HCT116 (cell line): ENCODE data around the gene LMAN1L. TPM values are rescaled to one million over a fixed set of nuclear protein-coding genes. Genes with fewer than 3 reads are reported as not detected.

Experiments
- ATAC-seq: fragments of 200-7000 bp; cut with Tn5 transposase; 2 replicates; pipeline ENCODE4 v1.9.1; 2020; ENCODE audit warnings: mild to moderate bottlenecking, moderate library complexity
- BruUV-seq: library from RNA; stranded (reverse); fragments of 400-500 nt; replicated peaks from 2 replicates; lab custom pipeline; 2021; lab: Mats Ljungman, UMichigan
- CTCF ChIA-PET: fragments of 300-600 bp; sonication (Branson Sonifier 250); formaldehyde crosslinking; loops from one replicate; lab custom pipeline; 2021; ENCODE audit warnings: antibody characterized with exemption; lab: Charles Lee
- POLR2A ChIA-PET: fragments of 300-600, 350-600 bp; sonication (Branson Sonifier 250); formaldehyde crosslinking; loops from one replicate; lab custom pipeline; 2021; ENCODE audit warnings: antibody characterized with exemption; lab: Charles Lee
- RAD21 ChIA-PET, 2 experiments: fragments of 300-600 bp; sonication (Branson Sonifier 250); formaldehyde crosslinking; loops; one replicate each; lab custom pipeline; 2023; ENCODE audit warnings: low total read pairs in 2 of 2; ENCODE audit not compliant: uncharacterized antibody in 2 of 2, unreplicated experiment in 2 of 2, low non-redundant PET in 1 of 2; lab: Charles Lee
- DNase-seq: peaks from one replicate; pipeline ENCODE4 v3.0.0-alpha.2; 2010; ENCODE audit warnings: low read depth, low spot score
- H2AFZ ChIP-seq: fragments of 200-600 bp; shearing (Covaris generic), sonication (generic); 2 replicates; pipeline ENCODE4 v1.6.1; 2017; ENCODE audit warnings: low read depth, mixed run types, mixed read lengths, antibody characterized with exemption, low read length; ENCODE audit not compliant: poor library complexity, severe bottlenecking
- H3K27ac ChIP-seq: 2 replicates; pipeline ENCODE4 v1.5.1; 2012; ENCODE audit warnings: low read depth, low read length
- H3K27me3 ChIP-seq: fragments of 200-600 bp; sonication (generic); 2 replicates; pipeline ENCODE4 v1.6.1; 2016; ENCODE audit warnings: mixed run types, low read length, mixed read lengths; ENCODE audit not compliant: insufficient read depth
- H3K36me3 ChIP-seq, 2 experiments: fragments of 200-500 bp in 1 of 2; fragments of 200-600 bp in 1 of 2; sonication (Bioruptor generic) in 1 of 2; sonication (generic) in 1 of 2; 2 replicates each; pipeline versions ENCODE4 v1.5.1 to v1.6.1; 2014 to 2016; ENCODE audit warnings: low read length in 2 of 2, inconsistent platforms in 1 of 2, mixed read lengths in 1 of 2, mixed run types in 1 of 2; ENCODE audit not compliant: insufficient read depth in 2 of 2, control insufficient read depth in 1 of 2
- H3K4me1 ChIP-seq, 2 experiments: fragments of 200-600 bp in 1 of 2; sonication (generic) in 1 of 2; 2 replicates each; pipeline versions ENCODE4 v1.5.1 to v1.6.1; 2012 to 2017; ENCODE audit warnings: low read length in 2 of 2, inconsistent platforms in 1 of 2, mild to moderate bottlenecking in 1 of 2, mixed read lengths in 1 of 2, mixed run types in 1 of 2, moderate library complexity in 1 of 2; ENCODE audit not compliant: insufficient read depth in 2 of 2, control insufficient read depth in 1 of 2
- H3K4me2 ChIP-seq: fragments of 200-600 bp; sonication (generic); 2 replicates; pipeline ENCODE4 v1.6.1; 2017; ENCODE audit warnings: mixed run types, low read length, mixed read lengths
- H3K4me3 ChIP-seq, 2 experiments: fragments of 200-600 bp in 1 of 2; sonication (generic) in 1 of 2; replicated peaks in 1 of 2; 2 replicates each; pipeline ENCODE4 v1.5.1; 2011 to 2016; ENCODE audit warnings: low read length in 2 of 2, control low read depth in 1 of 2, low read depth in 1 of 2, mild to moderate bottlenecking in 1 of 2, mixed read lengths in 1 of 2, mixed run types in 1 of 2
- H3K79me2 ChIP-seq: fragments of 200-600 bp; sonication (generic); 2 replicates; pipeline ENCODE4 v1.6.1; 2017; ENCODE audit warnings: mild to moderate bottlenecking, mixed run types, low read length, moderate library complexity, mixed read lengths; ENCODE audit not compliant: insufficient read depth
- H3K9ac ChIP-seq: fragments of 200-600 bp; sonication (generic); 2 replicates; pipeline ENCODE4 v1.6.1; 2016; ENCODE audit warnings: low read length, mixed read lengths
- H3K9me2 ChIP-seq: fragments of 200-600 bp; sonication (generic), shearing (Covaris generic); 2 replicates; pipeline ENCODE4 v1.6.1; 2017; ENCODE audit warnings: mixed run types, mild to moderate bottlenecking, moderate library complexity; ENCODE audit not compliant: insufficient read depth
- H3K9me3 ChIP-seq, 2 experiments: fragments of 200-500 bp in 1 of 2; fragments of 200-600 bp in 1 of 2; sonication (Bioruptor generic) in 1 of 2; sonication (generic) in 1 of 2; 2 replicates each; pipeline ENCODE4 v1.6.1; 2014 to 2017; ENCODE audit warnings: low read length in 2 of 2, mixed read lengths in 2 of 2, inconsistent platforms in 1 of 2, low read depth in 1 of 2, mild to moderate bottlenecking in 1 of 2, mixed run types in 1 of 2, moderate library complexity in 1 of 2; ENCODE audit not compliant: control insufficient read depth in 1 of 2, insufficient read depth in 1 of 2
- H4K20me1 ChIP-seq: fragments of 200-600 bp; sonication (generic), shearing (Covaris generic); 2 replicates; pipeline ENCODE4 v1.6.1; 2017; ENCODE audit warnings: mixed run types, mild to moderate bottlenecking, moderate library complexity; ENCODE audit not compliant: insufficient read depth
- ATF3 ChIP-seq: IDR thresholded peaks from 2 replicates; pipeline ENCODE4 v1.6.1; 2012
- CBX3 ChIP-seq: IDR thresholded peaks from 2 replicates; pipeline ENCODE4 v1.6.1; 2012; ENCODE audit warnings: low read depth
- CEBPB ChIP-seq: IDR thresholded peaks from 2 replicates; pipeline ENCODE4 v1.6.1; 2012; ENCODE audit warnings: low read depth
- EGR1 ChIP-seq: IDR thresholded peaks from 2 replicates; pipeline ENCODE4 v1.6.1; 2012; ENCODE audit warnings: low read depth
- EZH2phosphoT487 ChIP-seq: fragments of 200-600 bp; IDR thresholded peaks from 2 replicates; pipeline ENCODE4 v1.6.1; 2018; ENCODE audit warnings: antibody characterized with exemption, borderline replicate concordance
- JUND ChIP-seq: IDR thresholded peaks from 2 replicates; pipeline ENCODE4 v1.6.1; 2012
- POLR2AphosphoS5 ChIP-seq: IDR thresholded peaks from 2 replicates; pipeline ENCODE4 v1.6.1; 2011; ENCODE audit warnings: mild to moderate bottlenecking, low read depth, low read length, moderate library complexity
- REST ChIP-seq: IDR thresholded peaks from 2 replicates; pipeline ENCODE4 v1.6.1; 2012; ENCODE audit warnings: low read depth
- SIN3A ChIP-seq: IDR thresholded peaks from 2 replicates; pipeline ENCODE4 v1.6.1; 2012; ENCODE audit warnings: low read depth
- SP1 ChIP-seq: IDR thresholded peaks from 2 replicates; pipeline ENCODE4 v1.6.1; 2012; ENCODE audit warnings: low read depth
- SRF ChIP-seq: IDR thresholded peaks from 2 replicates; pipeline ENCODE4 v1.6.1; 2012; ENCODE audit warnings: low read depth
- TCF7L2 ChIP-seq: IDR thresholded peaks from 2 replicates; pipeline ENCODE4 v1.7.0; 2011; ENCODE audit warnings: borderline replicate concordance, inconsistent platforms; ENCODE audit not compliant: insufficient read depth, insufficient read length; ENCODE audit errors: extremely low read depth
- YY1 ChIP-seq: IDR thresholded peaks from 2 replicates; pipeline ENCODE4 v1.6.1; 2011; ENCODE audit warnings: low read length, low read depth, moderate library complexity, mild to moderate bottlenecking; ENCODE audit not compliant: insufficient replicate concordance; ENCODE audit errors: extremely low read depth
- ZBTB33 ChIP-seq: IDR thresholded peaks from 2 replicates; pipeline ENCODE4 v1.6.1; 2011; ENCODE audit warnings: mild to moderate bottlenecking, low read length, moderate library complexity; ENCODE audit not compliant: insufficient replicate concordance; ENCODE audit errors: extremely low read depth
- ZNF274 ChIP-seq: fragments of 200-500 bp; sonication (Bioruptor generic); IDR thresholded peaks from 2 replicates; pipeline ENCODE4 v1.6.1; 2014; ENCODE audit warnings: mild to moderate bottlenecking, low read depth, low read length, inconsistent platforms
- intact Hi-C: fragments of 100-400 bp; cut with micrococcal nuclease; formaldehyde crosslinking; loops from 2 replicates; pipeline ENCODE4 v1.10.0; 2022
- total RNA-seq: library from RNA; stranded (reverse); gene quantifications from one replicate; pipeline ENCODE4 v1.2.1, GENCODE V29; 2021; ENCODE audit not compliant: unreplicated experiment
- TF ChIP-seq, protein P1 (sequence below), 3 experiments: fragments of 200-600 bp in 1 of 3; sonication (generic) in 1 of 3; IDR thresholded peaks in 2 of 3; conservative IDR thresholded peaks in 1 of 3; 2 replicates each; pipeline ENCODE4 v1.5.1; 2012 to 2017; ENCODE audit warnings: low read depth in 2 of 3, low read length in 2 of 3, antibody characterized with exemption in 1 of 3, borderline replicate concordance in 1 of 3, control low read depth in 1 of 3, mild to moderate bottlenecking in 1 of 3, mixed read lengths in 1 of 3, mixed run types in 1 of 3, moderate library complexity in 1 of 3; ENCODE audit not compliant: insufficient read depth in 1 of 3
- TF ChIP-seq, protein P2 (sequence below): IDR thresholded peaks from 2 replicates; pipeline ENCODE4 v1.6.1; 2012

Gene LMAN1L
- total RNA-seq, 1 experiment from 2014 or later, result 0.17 TPM

DNA sequence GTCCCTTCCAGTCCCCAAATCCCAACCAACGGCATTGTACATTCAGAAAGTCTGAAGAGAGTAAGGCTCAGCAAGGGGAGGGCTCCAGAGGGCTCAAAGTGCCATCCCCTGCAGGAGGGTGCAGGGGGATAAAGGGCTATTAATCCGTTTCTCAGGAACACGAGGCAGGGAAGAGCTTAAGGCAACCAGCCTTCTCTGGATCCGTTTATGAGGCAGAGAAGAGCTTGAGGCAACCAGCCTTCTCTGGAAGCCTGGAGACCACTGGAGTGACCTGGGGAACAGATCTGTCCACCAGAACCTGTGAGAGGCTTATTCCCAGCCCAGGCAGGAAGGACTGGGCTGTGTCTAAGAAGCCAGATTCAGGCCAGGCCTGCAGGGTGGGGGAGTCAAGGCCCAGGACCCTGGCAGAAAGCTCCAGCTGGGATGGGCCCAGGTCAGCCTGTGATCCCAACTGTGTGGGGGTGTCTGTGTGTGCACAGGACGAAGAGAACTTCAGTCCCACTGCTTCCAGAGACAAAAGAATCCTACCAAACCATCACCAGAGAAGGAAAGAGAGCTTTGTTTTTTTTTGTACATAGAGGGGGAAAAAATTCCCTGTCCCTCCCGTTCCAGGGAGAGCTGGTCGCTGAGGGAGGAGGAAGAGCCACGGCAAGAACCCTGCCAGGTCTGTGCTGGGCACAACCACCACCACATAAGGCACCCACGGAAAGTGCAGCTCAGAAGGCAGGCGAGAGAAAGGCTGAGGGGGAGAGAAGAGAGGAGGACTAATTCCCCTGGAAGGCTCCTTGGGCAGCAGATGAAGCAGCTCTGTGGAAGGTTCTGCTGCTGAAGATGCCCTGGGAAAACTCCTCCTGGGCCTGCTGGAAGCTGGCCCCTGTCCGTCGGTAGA, 31.9 kb downstream of the LMAN1L start:
- H3K4me2 ChIP-seq, result no peak overlapping the region
- peaks cover 9 to 21% of the 10 kb centered on the region in 2 experiments; a peak in 3 of 4 replicates for H3K4me1 ChIP-seq
- H3K79me2 ChIP-seq, result peaks cover 6% of the 10 kb centered on the region; the same call in 1 of the 2 replicates
- no peaks in the 10 kb centered on the region for H3K27me3 ChIP-seq
- H3K9me2 ChIP-seq, result no peaks in the 10 kb centered on the region
- peaks cover 18 to 26% of the 10 kb centered on the region in 2 experiments; a peak in 3 of 4 replicates for H3K36me3 ChIP-seq
- H4K20me1 ChIP-seq, result no peaks in the 10 kb centered on the region
- H3K4me3 ChIP-seq, result no peak overlapping the region
- ChIA-PET CTCF (interaction anchor here (0.6 to 1.6 kb wide), 2 partner anchors 12 to 57 kb away, joined by 3 to 5 read pairs; no protein-coding TSS in a partner anchor), POLR2A (interaction anchor here (1.0 kb wide), 1 partner anchor 11 kb away, joined by 3 read pairs; no protein-coding TSS in a partner anchor), RAD21 (interaction anchor here in 1 of 2 experiments (0.6 kb wide), 1 partner anchor 19 kb away, joined by 3 read pairs; no protein-coding TSS in a partner anchor)
- 0 out of 2 replicates have a peak overlapping the region, but pooled peaks have one; percentile 93 for H3K27ac ChIP-seq
- no peak overlapping the region for H2AFZ ChIP-seq
- intact Hi-C loops, result no loop called here
- H3K9ac ChIP-seq, result peak overlapping the region; percentile 88; the same call in 1 of the 2 replicates
- no peak for ATAC-seq
- BruUV-seq, result no TSS peak
- no peak for DNase-seq
- no peaks in the 10 kb centered on the region for H3K9me3 ChIP-seq
- TF ChIP-seq, protein P1, sequence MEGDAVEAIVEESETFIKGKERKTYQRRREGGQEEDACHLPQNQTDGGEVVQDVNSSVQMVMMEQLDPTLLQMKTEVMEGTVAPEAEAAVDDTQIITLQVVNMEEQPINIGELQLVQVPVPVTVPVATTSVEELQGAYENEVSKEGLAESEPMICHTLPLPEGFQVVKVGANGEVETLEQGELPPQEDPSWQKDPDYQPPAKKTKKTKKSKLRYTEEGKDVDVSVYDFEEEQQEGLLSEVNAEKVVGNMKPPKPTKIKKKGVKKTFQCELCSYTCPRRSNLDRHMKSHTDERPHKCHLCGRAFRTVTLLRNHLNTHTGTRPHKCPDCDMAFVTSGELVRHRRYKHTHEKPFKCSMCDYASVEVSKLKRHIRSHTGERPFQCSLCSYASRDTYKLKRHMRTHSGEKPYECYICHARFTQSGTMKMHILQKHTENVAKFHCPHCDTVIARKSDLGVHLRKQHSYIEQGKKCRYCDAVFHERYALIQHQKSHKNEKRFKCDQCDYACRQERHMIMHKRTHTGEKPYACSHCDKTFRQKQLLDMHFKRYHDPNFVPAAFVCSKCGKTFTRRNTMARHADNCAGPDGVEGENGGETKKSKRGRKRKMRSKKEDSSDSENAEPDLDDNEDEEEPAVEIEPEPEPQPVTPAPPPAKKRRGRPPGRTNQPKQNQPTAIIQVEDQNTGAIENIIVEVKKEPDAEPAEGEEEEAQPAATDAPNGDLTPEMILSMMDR (IDR thresholded peaks at IDR 0.05 in 2 of 3, conservative IDR thresholded peaks at IDR 0.05 in 1 of 3; ENCODE audit: borderline replicate concordance in 1 of 3, insufficient read depth in 1 of 3, low read depth in 2 of 3, low read length in 2 of 3), result no peak
- TF ChIP-seq CEBPB, result no peak
- no peak for TF ChIP-seq SIN3A
- TF ChIP-seq ZBTB33, result no peak
- TF ChIP-seq EGR1, result no peak
- no peak for TF ChIP-seq SP1
- no peak for TF ChIP-seq REST
- TF ChIP-seq SRF, result no peak
- no peak for TF ChIP-seq ATF3
- no peak for TF ChIP-seq POLR2AphosphoS5
- no peak for TF ChIP-seq CBX3
- no peak for TF ChIP-seq TCF7L2
- no peak for TF ChIP-seq ZNF274
- TF ChIP-seq JUND, result no peak
- no peak for TF ChIP-seq YY1
- TF ChIP-seq EZH2phosphoT487, result no peak
- TF ChIP-seq, protein P2, sequence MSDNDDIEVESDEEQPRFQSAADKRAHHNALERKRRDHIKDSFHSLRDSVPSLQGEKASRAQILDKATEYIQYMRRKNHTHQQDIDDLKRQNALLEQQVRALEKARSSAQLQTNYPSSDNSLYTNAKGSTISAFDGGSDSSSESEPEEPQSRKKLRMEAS, result no peak
